Smooth muscle cell (in vitro differentiated cells): ENCODE results near the gene LYRM1. TPM values are rescaled to one million over a fixed set of nuclear protein-coding genes. Genes with fewer than 3 reads are reported as not detected.

Source experiments
- DNase-seq: peaks from one replicate; lab custom pipeline; 2025; ENCODE audit not compliant: unreplicated experiment; lab: John Stamatoyannopoulos, UW
- H2AFZ ChIP-seq: fragments of 200-600 bp; sonication (generic); 2 replicates; pipeline ENCODE4 v1.6.0; 2016; ENCODE audit warnings: antibody characterized with exemption, low read depth, mild to moderate bottlenecking
- H3F3A ChIP-seq: fragments of 200-600 bp; sonication (generic); 2 replicates; pipeline ENCODE4 v1.6.0; 2017; ENCODE audit warnings: antibody characterized with exemption, low read depth
- H3K27ac ChIP-seq: fragments of 200-600 bp; sonication (generic); 2 replicates; pipeline ENCODE4 v1.5.1; 2016; ENCODE audit warnings: low read depth, mild to moderate bottlenecking
- H3K27me3 ChIP-seq: fragments of 200-600 bp; sonication (generic); 2 replicates; pipeline ENCODE4 v1.6.1; 2016; ENCODE audit warnings: low read depth, mild to moderate bottlenecking
- H3K36me3 ChIP-seq: fragments of 200-600 bp; sonication (generic); 2 replicates; pipeline ENCODE4 v1.5.1; 2016; ENCODE audit warnings: low read depth
- H3K4me1 ChIP-seq: fragments of 200-600 bp; sonication (generic); 2 replicates; pipeline ENCODE4 v1.5.1; 2016; ENCODE audit warnings: low read depth
- H3K4me2 ChIP-seq: fragments of 200-600 bp; sonication (generic); 2 replicates; pipeline ENCODE4 v1.6.0; 2016; ENCODE audit warnings: mild to moderate bottlenecking
- H3K4me3 ChIP-seq: fragments of 200-600 bp; sonication (generic); 2 replicates; pipeline ENCODE4 v1.5.1; 2016; ENCODE audit warnings: mild to moderate bottlenecking
- H3K79me2 ChIP-seq: fragments of 200-600 bp; sonication (generic); 2 replicates; pipeline ENCODE4 v1.6.0; 2016; ENCODE audit warnings: low read depth, mild to moderate bottlenecking
- H3K9ac ChIP-seq: fragments of 200-600 bp; sonication (generic); 2 replicates; pipeline ENCODE4 v1.6.0; 2016; ENCODE audit warnings: low read depth
- H3K9me3 ChIP-seq: fragments of 200-600 bp; sonication (generic); replicated peaks from 2 replicates; pipeline ENCODE4 v1.5.1; 2016; ENCODE audit warnings: low read depth
- H4K20me1 ChIP-seq: fragments of 200-600 bp; sonication (generic); 2 replicates; pipeline ENCODE4 v1.6.0; 2016; ENCODE audit warnings: low read depth
- WGBS: methylation state at CpG from one replicate; pipeline ENCODE4 v1.1.7; 2016; ENCODE audit warnings: low lambda C conversion rate; 5-methylcytosine and 5-hydroxymethylcytosine counted together
- polyA plus RNA-seq: library from polyadenylated mRNA; unstranded; fragments of >200 nt; fragmentation: Nextera tagmentation; extraction: Ambion mirVana; gene quantifications from 2 replicates; pipeline ENCODE4 v1.2.1, GENCODE V29; 2016
- total RNA-seq: library from RNA; depleted of rRNA; stranded (reverse); fragments of >200 nt; gene quantifications from 2 replicates; pipeline ENCODE4 v1.2.3, GENCODE V29; 2014
- TF ChIP-seq, protein P1 (sequence below): fragments of 200-600 bp; sonication (generic); IDR thresholded peaks from 2 replicates; pipeline ENCODE4 v1.5.1; 2017; ENCODE audit warnings: borderline replicate concordance, mild to moderate bottlenecking, antibody characterized with exemption; ENCODE audit not compliant: insufficient read depth, poor library complexity, severe bottlenecking

The LYRM1 gene
- total and polyA plus RNA-seq, 2 experiments from 2014 or later: 10.2 to 15.3 TPM

DNA sequence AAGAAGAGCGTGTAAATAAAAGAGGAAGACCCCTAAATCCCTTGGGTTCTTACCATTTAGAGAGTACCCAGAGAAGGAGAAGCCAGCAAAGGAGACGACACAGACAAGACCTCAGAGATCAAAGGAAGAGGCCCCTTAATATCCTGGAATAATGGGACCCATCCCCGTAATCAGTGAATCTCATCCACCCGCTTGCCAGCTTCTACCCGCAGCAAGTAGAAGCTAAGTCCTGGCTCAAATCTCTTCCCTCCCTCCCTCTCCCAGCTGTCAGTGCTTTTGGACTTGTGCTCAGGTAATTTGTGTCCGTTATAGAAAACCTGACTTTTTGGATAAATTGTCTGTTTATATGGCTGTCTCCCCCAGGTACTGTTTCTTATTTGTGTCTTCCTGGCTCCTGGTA lies 1.9 kb downstream of the LYRM1 start:
- H3K4me2 ChIP-seq: peak overlapping the region; percentile 91
- peaks cover 45% of the 10 kb centered on the region for H3K4me1 ChIP-seq
- no peaks in the 10 kb centered on the region for H3K36me3 ChIP-seq
- H3K27me3 ChIP-seq: no peaks in the 10 kb centered on the region
- H4K20me1 ChIP-seq: peaks cover 23% of the 10 kb centered on the region
- DNase-seq: no peak
- 93% methylated on average over 6 of the region's 6 CpGs for WGBS
- H3F3A ChIP-seq: peaks cover 17% of the 10 kb centered on the region
- no peak overlapping the region for H3K9ac ChIP-seq
- H3K4me3 ChIP-seq: no peak overlapping the region
- H2AFZ ChIP-seq: no peak overlapping the region
- H3K27ac ChIP-seq: peak overlapping the region; percentile 94
- TF ChIP-seq, protein P1, sequence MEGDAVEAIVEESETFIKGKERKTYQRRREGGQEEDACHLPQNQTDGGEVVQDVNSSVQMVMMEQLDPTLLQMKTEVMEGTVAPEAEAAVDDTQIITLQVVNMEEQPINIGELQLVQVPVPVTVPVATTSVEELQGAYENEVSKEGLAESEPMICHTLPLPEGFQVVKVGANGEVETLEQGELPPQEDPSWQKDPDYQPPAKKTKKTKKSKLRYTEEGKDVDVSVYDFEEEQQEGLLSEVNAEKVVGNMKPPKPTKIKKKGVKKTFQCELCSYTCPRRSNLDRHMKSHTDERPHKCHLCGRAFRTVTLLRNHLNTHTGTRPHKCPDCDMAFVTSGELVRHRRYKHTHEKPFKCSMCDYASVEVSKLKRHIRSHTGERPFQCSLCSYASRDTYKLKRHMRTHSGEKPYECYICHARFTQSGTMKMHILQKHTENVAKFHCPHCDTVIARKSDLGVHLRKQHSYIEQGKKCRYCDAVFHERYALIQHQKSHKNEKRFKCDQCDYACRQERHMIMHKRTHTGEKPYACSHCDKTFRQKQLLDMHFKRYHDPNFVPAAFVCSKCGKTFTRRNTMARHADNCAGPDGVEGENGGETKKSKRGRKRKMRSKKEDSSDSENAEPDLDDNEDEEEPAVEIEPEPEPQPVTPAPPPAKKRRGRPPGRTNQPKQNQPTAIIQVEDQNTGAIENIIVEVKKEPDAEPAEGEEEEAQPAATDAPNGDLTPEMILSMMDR: no peak
- H3K9me3 ChIP-seq: no peaks in the 10 kb centered on the region
- peaks cover 35% of the 10 kb centered on the region for H3K79me2 ChIP-seq

DNA sequence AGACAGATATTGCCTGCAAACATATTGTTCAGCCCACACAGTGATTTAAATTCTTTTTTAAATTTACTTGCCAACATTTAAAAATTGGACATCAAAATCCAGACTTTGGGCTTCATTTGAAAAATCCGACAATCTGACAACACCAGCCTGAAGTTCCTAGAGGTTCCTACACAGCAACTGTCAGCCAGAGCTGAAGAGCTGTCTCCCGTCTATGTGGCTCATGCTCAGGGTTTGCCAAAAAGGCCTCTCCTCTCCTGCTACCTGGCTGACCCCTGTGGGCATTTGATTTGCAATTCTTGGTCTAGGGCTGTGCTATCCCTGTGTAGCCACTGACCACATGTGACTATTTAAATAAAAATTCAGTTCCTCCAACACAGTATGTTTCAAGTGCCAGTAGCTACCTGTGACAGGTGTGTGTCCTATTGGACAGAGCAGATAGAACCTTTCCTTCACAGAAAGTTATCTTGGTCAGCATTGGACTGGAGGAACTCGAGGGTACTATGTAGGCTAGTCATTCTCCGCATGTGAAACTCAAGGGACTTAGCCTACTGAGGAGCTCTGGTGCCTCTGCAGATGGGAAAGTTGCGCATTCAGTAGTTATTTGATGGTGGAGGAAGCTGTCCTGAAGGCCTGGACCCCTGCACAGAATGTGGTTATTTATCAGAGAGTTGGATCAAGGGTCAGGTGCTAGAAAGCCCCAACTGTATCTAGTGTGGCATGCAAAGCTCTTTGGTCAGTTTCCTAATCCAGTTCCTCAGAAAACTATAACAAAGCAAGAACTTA lies 2.7 kb downstream of the LYRM1 start:
- TF ChIP-seq, protein P1: no peak
- Histone ChIP-seq H4K20me1 (peaks cover 14% of the 10 kb centered on the region), H3K27ac (no peak overlapping the region), H3K4me2 (no peak overlapping the region), H3K27me3 (no peaks in the 10 kb centered on the region), H3K9me3 (no peaks in the 10 kb centered on the region), H3K79me2 (peaks cover 26% of the 10 kb centered on the region), H3F3A (peaks cover 19% of the 10 kb centered on the region), H2AFZ (no peak overlapping the region), H3K4me3 (no peak overlapping the region), H3K36me3 (no peaks in the 10 kb centered on the region), H3K4me1 (peaks cover 36% of the 10 kb centered on the region), H3K9ac (no peak overlapping the region)
- 96% methylated on average over 5 of the region's 5 CpGs for WGBS
- DNase-seq: no peak

DNA sequence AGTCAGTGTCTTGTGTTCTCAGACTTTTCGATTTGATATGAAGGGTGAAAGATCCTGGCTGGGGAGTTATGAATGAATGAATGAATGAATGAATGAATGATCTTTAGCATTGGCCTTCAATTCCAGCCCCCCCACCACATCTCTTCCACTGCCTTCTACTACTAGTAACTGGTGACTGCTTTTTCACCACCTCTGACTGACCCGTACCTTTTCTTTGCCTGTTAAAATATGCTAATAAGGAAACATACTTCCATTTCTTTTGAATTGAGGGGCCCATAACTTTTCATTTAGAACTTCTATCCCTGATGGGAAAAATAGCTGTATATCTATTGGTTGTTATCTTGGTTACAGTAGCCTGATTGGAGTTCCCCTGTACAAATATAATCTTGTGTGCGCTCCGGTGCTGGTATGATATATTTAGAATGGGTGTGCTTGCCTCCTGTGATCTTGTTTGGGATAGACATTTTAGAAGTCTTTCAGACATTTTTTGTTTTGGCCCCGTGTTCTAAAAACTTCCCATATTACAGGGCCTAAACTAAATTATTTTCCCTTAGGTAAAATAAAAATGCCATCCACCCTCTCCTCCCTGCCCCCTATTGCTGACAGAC lies 3.4 kb downstream of the LYRM1 start:
- H3K4me3 ChIP-seq: no peak overlapping the region
- no peak for DNase-seq
- peak overlapping the region; percentile 78 for H3K27ac ChIP-seq
- H3K79me2 ChIP-seq: peaks cover 19% of the 10 kb centered on the region
- no peaks in the 10 kb centered on the region for H3K27me3 ChIP-seq
- H3K9me3 ChIP-seq: no peaks in the 10 kb centered on the region
- 77% methylated on average over 5 of the region's 5 CpGs for WGBS
- TF ChIP-seq, protein P1: no peak
- H4K20me1 ChIP-seq: peaks cover 7% of the 10 kb centered on the region
- H3K4me1 ChIP-seq: peaks cover 29% of the 10 kb centered on the region
- no peak overlapping the region for H2AFZ ChIP-seq
- H3K9ac ChIP-seq: no peak overlapping the region
- peaks cover 19% of the 10 kb centered on the region for H3F3A ChIP-seq
- peak overlapping the region; percentile 69 for H3K4me2 ChIP-seq
- no peaks in the 10 kb centered on the region for H3K36me3 ChIP-seq
